ENCODE data around the gene ZNF835. TPM values are rescaled to one million over a fixed set of nuclear protein-coding genes. Genes with fewer than 3 reads are reported as not detected.

Gene ZNF835
- total RNA-seq, 1 donor, result 0.72 TPM

DNA sequence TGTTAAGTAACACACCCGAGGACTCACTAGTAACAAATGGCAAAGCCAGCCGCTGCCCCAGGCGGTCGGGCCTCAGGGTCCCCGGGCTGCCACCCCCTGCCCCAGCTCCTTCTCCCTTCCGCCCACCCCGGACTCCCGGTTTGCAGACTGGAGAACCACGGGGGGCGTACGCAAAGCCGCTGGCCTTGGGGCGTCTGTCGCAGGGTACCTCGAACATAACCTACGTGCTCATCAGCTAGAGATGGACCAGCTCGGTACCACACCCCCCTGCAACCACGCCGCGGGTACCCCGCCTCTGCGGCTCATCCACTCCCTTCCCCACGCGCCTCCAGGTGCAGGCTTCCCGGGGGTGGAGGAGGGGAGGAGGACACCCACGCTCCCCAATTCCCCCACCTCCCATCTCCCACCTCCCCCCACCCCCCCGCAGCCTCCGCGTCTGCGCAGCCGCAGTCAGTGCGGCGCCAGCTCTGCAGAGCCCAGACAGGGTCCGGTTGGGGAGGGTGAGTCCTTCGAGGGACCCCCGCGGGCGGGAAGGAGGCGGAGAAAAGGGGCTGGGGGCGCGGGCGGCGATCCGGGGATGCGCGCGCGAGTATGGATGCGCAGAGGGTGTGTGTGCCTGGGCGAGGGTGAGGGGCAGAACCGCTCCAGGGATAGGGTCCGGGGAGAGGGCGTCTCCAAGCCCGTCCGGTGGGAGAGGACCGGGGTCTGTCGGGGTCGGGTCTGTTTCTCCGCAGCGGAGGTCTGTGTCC lies 28.7 kb downstream of the ZNF835 start, which contains the start of gene SMIM17:
TSS of gene SMIM17 (plus strand) at position 449 of the 749 bp plus-strand sequence. CDS start 2,509 bp downstream, outside the sequence.
- no peaks in the 10 kb centered on the region for H3K27me3 ChIP-seq (ENCODE audit: insufficient read depth, low read length)
- H3K9me3 ChIP-seq (ENCODE audit: low read depth, low read length), result peaks cover 3% of the 10 kb centered on the region
- H3K79me2 ChIP-seq (ENCODE audit: insufficient read depth, low read length), result no peaks in the 10 kb centered on the region
- H3K4me3 ChIP-seq (ENCODE audit: insufficient read depth, low read length), result no peak within 1 kb of the TSS
- H2AFZ ChIP-seq (ENCODE audit: low read length), result no peak within 1 kb of the TSS
- no peak for DNase-seq (ENCODE audit: insufficient read length, low spot score, missing footprints)
- no peaks in the 10 kb centered on the region for H3K4me1 ChIP-seq (ENCODE audit: insufficient read depth, low read length)
- no peak within 1 kb of the TSS for H3K27ac ChIP-seq (ENCODE audit: low read depth, low read length)
- TF ChIP-seq, protein P1, sequence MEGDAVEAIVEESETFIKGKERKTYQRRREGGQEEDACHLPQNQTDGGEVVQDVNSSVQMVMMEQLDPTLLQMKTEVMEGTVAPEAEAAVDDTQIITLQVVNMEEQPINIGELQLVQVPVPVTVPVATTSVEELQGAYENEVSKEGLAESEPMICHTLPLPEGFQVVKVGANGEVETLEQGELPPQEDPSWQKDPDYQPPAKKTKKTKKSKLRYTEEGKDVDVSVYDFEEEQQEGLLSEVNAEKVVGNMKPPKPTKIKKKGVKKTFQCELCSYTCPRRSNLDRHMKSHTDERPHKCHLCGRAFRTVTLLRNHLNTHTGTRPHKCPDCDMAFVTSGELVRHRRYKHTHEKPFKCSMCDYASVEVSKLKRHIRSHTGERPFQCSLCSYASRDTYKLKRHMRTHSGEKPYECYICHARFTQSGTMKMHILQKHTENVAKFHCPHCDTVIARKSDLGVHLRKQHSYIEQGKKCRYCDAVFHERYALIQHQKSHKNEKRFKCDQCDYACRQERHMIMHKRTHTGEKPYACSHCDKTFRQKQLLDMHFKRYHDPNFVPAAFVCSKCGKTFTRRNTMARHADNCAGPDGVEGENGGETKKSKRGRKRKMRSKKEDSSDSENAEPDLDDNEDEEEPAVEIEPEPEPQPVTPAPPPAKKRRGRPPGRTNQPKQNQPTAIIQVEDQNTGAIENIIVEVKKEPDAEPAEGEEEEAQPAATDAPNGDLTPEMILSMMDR (IDR thresholded peaks at IDR 0.05; ENCODE audit: extremely low read depth, low read depth, low read length), result no peak
- no peaks in the 10 kb centered on the region for H4K20me1 ChIP-seq (ENCODE audit: insufficient read depth, low read length)
- H3K4me2 ChIP-seq (ENCODE audit: insufficient read depth, low read length), result no peak within 1 kb of the TSS
- no peaks in the 10 kb centered on the region for H3K36me3 ChIP-seq (ENCODE audit: insufficient read depth, low read length)

DNA sequence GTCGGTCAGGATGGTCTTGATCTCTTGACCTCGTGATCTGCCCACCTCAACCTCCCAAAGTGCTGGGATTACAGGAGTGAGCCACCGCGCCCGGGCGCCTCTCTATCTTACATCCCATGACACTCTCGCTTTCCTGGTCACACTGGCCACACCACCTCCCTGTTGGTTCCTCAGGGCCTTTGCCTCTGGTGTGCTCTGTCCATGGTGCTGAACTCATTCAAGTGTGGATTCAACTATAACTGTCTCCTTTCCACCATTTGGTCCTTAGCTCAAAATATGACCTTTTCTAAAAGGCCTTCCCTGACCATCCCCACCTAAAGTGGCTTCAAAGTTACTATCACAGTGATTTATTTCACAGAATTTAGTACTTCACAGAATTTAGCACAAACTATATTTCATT lies 32.3 kb downstream of the ZNF835 start:
- Histone ChIP-seq H3K27ac (ENCODE audit: low read depth, low read length) (no peak overlapping the region), H3K4me3 (ENCODE audit: insufficient read depth, low read length) (no peak overlapping the region), H3K4me2 (ENCODE audit: insufficient read depth, low read length) (no peak overlapping the region), H3K4me1 (ENCODE audit: insufficient read depth, low read length) (no peaks in the 10 kb centered on the region), H4K20me1 (ENCODE audit: insufficient read depth, low read length) (no peaks in the 10 kb centered on the region), H3K9me3 (ENCODE audit: low read depth, low read length) (peaks cover 6% of the 10 kb centered on the region), H3K79me2 (ENCODE audit: insufficient read depth, low read length) (no peaks in the 10 kb centered on the region), H2AFZ (ENCODE audit: low read length) (no peak overlapping the region), H3K27me3 (ENCODE audit: insufficient read depth, low read length) (no peaks in the 10 kb centered on the region), H3K36me3 (ENCODE audit: insufficient read depth, low read length) (no peaks in the 10 kb centered on the region)
- TF ChIP-seq, protein P1 (IDR thresholded peaks at IDR 0.05; ENCODE audit: extremely low read depth, low read depth, low read length), result no peak
- DNase-seq (ENCODE audit: insufficient read length, low spot score, missing footprints), result no peak

DNA sequence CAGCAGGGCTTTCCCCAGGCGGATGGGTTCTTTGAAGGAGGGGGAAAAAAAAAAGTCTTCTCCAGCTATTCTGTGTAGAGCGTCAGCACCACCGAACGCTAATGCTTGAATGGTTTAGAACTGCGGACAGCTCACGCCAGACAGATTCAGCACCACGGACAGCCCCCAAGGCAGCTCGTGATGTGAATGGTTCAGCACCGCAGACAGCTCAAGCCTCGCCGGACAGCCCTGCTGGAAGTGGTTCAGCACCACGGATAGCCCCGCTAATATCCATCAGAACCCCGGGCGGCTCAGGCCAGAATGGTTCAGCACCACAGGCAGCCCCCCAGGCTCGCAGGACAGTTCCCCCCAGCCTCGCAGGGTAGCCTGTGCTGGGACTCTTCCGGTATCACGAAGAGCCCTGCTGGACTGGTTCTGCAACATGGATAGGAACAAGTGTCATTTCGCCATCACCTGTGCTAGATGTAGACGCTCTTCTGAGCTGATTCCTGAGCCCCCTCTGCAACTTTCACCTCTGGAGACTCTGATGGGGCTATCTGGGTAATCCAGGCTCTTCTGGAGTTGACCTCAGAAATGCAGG lies 33.5 kb downstream of the ZNF835 start:
- Histone ChIP-seq H3K27ac (ENCODE audit: low read depth, low read length) (no peak overlapping the region), H3K79me2 (ENCODE audit: insufficient read depth, low read length) (no peaks in the 10 kb centered on the region), H4K20me1 (ENCODE audit: insufficient read depth, low read length) (no peaks in the 10 kb centered on the region), H3K27me3 (ENCODE audit: insufficient read depth, low read length) (no peaks in the 10 kb centered on the region), H3K36me3 (ENCODE audit: insufficient read depth, low read length) (no peaks in the 10 kb centered on the region), H3K4me2 (ENCODE audit: insufficient read depth, low read length) (no peak overlapping the region), H3K4me1 (ENCODE audit: insufficient read depth, low read length) (no peaks in the 10 kb centered on the region), H3K4me3 (ENCODE audit: insufficient read depth, low read length) (no peak overlapping the region), H2AFZ (ENCODE audit: low read length) (no peak overlapping the region), H3K9me3 (ENCODE audit: low read depth, low read length) (peaks cover 9% of the 10 kb centered on the region)
- TF ChIP-seq, protein P1 (IDR thresholded peaks at IDR 0.05; ENCODE audit: extremely low read depth, low read depth, low read length), result no peak
- DNase-seq (ENCODE audit: insufficient read length, low spot score, missing footprints), result peak; percentile 93

DNA sequence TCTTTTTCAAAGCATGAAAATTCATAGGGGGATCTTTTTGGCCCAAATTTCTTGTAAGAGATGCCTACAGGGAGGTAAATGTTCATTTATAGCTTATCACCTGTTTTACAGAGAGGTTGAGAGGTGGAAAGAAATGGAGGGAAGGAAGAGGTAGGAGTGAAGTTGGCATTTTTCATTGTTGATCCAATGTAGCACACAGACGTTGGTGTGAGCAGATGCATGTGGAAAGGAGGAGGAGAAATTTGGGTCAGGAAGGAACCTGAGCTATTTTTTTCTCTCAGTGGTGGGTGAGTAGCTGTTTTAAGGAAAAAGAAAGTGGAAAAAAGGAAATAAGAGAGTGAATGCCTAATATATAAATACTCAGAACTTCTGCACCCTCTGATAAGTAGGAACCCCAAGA lies 38.5 kb downstream of the ZNF835 start:
- H3K4me2 ChIP-seq (ENCODE audit: insufficient read depth, low read length), result no peak overlapping the region
- H3K4me1 ChIP-seq (ENCODE audit: insufficient read depth, low read length), result no peaks in the 10 kb centered on the region
- H3K9me3 ChIP-seq (ENCODE audit: low read depth, low read length), result peaks cover 7% of the 10 kb centered on the region
- H3K27ac ChIP-seq (ENCODE audit: low read depth, low read length), result no peak overlapping the region
- no peaks in the 10 kb centered on the region for H3K36me3 ChIP-seq (ENCODE audit: insufficient read depth, low read length)
- no peaks in the 10 kb centered on the region for H3K27me3 ChIP-seq (ENCODE audit: insufficient read depth, low read length)
- H3K4me3 ChIP-seq (ENCODE audit: insufficient read depth, low read length), result no peak overlapping the region
- H4K20me1 ChIP-seq (ENCODE audit: insufficient read depth, low read length), result no peaks in the 10 kb centered on the region
- no peak for DNase-seq (ENCODE audit: insufficient read length, low spot score, missing footprints)
- no peaks in the 10 kb centered on the region for H3K79me2 ChIP-seq (ENCODE audit: insufficient read depth, low read length)
- TF ChIP-seq, protein P1 (IDR thresholded peaks at IDR 0.05; ENCODE audit: extremely low read depth, low read depth, low read length), result no peak
- no peak overlapping the region for H2AFZ ChIP-seq (ENCODE audit: low read length)

All from osteoblast (primary cell).